OCI-LY1 (cell line): Measurements from ENCODE around the gene CDRT15L2.
"Not testable (repeated sequence)": the region's sequence is repeated elsewhere in the genome, so short reads cannot be mapped to it uniquely, and the experiment has no call there.

Experiments
- H2AFZ ChIP-seq: fragments of 200-600 bp; sonication (generic), shearing (Covaris generic); 2 replicates; pipeline ENCODE4 v1.6.0; 2014; ENCODE audit warnings: antibody characterized with exemption, mild to moderate bottlenecking, low read length
- H3F3A ChIP-seq: fragments of 200-600 bp; sonication (generic), shearing (Covaris generic); 2 replicates; pipeline ENCODE4 v1.6.0; 2014; ENCODE audit warnings: mild to moderate bottlenecking, antibody characterized with exemption, low read length, moderate library complexity; ENCODE audit not compliant: insufficient read depth
- H3K27ac ChIP-seq: fragments of 200-600 bp; sonication (generic); 2 replicates; pipeline ENCODE4 v1.5.1; 2014; ENCODE audit warnings: low read length, mixed run types, mild to moderate bottlenecking, low read depth; ENCODE audit not compliant: poor library complexity, severe bottlenecking
- H3K27me3 ChIP-seq: fragments of 200-600 bp; sonication (generic); 2 replicates; pipeline ENCODE4 v1.6.0; 2014; ENCODE audit warnings: antibody characterized with exemption, mild to moderate bottlenecking, low read length, moderate library complexity; ENCODE audit not compliant: insufficient read depth
- H3K36me3 ChIP-seq: fragments of 200-600 bp; sonication (generic); 2 replicates; pipeline ENCODE4 v1.6.1; 2014; ENCODE audit warnings: mild to moderate bottlenecking, antibody characterized with exemption, low read length, moderate library complexity, mixed read lengths; ENCODE audit not compliant: insufficient read depth
- H3K4me1 ChIP-seq: fragments of 200-600 bp; sonication (generic); 2 replicates; pipeline ENCODE4 v1.5.1; 2014; ENCODE audit warnings: mild to moderate bottlenecking, low read length, moderate library complexity; ENCODE audit not compliant: insufficient read depth, severe bottlenecking
- H3K4me2 ChIP-seq: fragments of 200-600 bp; sonication (generic), shearing (Covaris generic); 2 replicates; pipeline ENCODE4 v1.6.1; 2014; ENCODE audit warnings: low read length
- H3K4me3 ChIP-seq: fragments of 200-600 bp; sonication (generic); 2 replicates; pipeline ENCODE4 v1.5.1; 2014; ENCODE audit warnings: low read length, low read depth, mild to moderate bottlenecking, mixed read lengths; ENCODE audit not compliant: poor library complexity, severe bottlenecking
- H3K79me2 ChIP-seq: fragments of 200-600 bp; shearing (Covaris generic); 2 replicates; pipeline ENCODE4 v1.6.1; 2016; ENCODE audit warnings: mixed run types, low read length, mixed read lengths; ENCODE audit not compliant: insufficient read depth
- H3K9ac ChIP-seq: fragments of 200-600 bp; sonication (generic), shearing (Covaris generic); 2 replicates; pipeline ENCODE4 v1.6.1; 2014; ENCODE audit warnings: mild to moderate bottlenecking, low read length, mixed read lengths
- H3K9me2 ChIP-seq: fragments of 200-600 bp; sonication (generic), shearing (Covaris generic); 2 replicates; pipeline ENCODE4 v1.6.1; 2014; ENCODE audit warnings: low read depth, mild to moderate bottlenecking, low read length, mixed read lengths
- H3K9me3 ChIP-seq: fragments of 200-600 bp; shearing (Covaris generic); 2 replicates; pipeline ENCODE4 v1.6.1; 2014; ENCODE audit warnings: low read length, mixed read lengths
- H4K20me1 ChIP-seq: fragments of 200-600 bp; sonication (generic), shearing (Covaris generic); 2 replicates; pipeline ENCODE4 v1.6.0; 2016; ENCODE audit warnings: mild to moderate bottlenecking, low read length; ENCODE audit not compliant: insufficient read depth
- EZH2 ChIP-seq: fragments of 200-600 bp; sonication (generic), shearing (Covaris generic); IDR thresholded peaks from 2 replicates; pipeline ENCODE4 v1.8.0; 2017; ENCODE audit warnings: borderline replicate concordance, mixed run types, mild to moderate bottlenecking, antibody characterized with exemption, low read length, moderate library complexity, mixed read lengths
- TF ChIP-seq, protein P1 (sequence below): fragments of 200-600 bp; sonication (generic), shearing (Covaris generic); IDR thresholded peaks from 2 replicates; pipeline ENCODE4 v1.5.1; 2017; ENCODE audit warnings: mild to moderate bottlenecking, antibody characterized with exemption, low read length, moderate library complexity, mixed read lengths

CDRT15L2 gene

DNA sequence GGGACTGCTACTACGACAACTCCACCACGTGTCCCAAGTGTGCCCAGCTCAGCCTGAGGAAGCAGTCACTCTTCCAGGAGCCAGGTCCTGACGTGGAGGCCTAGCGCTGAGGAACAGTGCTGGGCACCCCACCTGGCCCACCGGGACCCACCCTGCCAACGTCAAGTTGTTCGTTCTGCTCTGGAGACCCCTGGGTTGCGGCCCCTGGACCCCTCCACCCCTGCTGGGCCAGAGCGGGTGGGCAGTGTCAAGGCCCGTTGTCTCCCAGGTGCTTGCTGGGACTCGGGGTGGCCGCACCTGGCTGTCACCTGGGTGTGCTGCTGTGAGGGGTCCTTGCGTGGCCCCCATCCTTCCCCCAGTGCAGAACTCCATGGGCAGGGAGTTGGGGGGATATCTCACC is 34.4 kb downstream of the CDRT15L2 start:
- H3K27me3 ChIP-seq, result no peaks in the 10 kb centered on the region

DNA sequence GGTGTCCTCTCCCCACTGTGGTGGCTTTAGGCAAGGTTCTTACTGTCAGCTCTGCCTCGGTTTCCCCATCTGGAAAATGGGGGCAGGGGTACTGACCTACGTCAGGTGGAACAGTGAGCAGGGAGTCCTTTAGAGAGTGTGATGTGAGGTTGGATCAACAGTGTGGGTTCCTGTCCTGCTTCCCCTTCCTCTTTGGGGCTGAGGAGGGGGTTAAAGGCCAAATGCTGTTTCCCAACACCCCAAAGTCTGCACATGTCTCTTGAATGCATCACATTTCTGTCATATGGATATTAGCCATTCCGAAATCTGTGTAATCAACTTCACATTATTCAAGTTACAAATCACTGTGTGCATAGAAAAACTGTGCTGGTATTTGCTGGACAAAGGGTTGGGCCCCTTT is 35.9 kb downstream of the CDRT15L2 start:
- not testable (repeated sequence) for H3K4me1 ChIP-seq, H3K9me3 ChIP-seq, H3K27ac ChIP-seq, H3F3A ChIP-seq, H3K9me2 ChIP-seq, H4K20me1 ChIP-seq, H3K4me3 ChIP-seq, H2AFZ ChIP-seq, H3K79me2 ChIP-seq, H3K4me2 ChIP-seq, H3K36me3 ChIP-seq, H3K27me3 ChIP-seq, H3K9ac ChIP-seq

More for the DNA sequence above, 34.4 kb downstream of the CDRT15L2 start:
- H3K9ac ChIP-seq, result no peak overlapping the region
- no peaks in the 10 kb centered on the region for H3K9me2 ChIP-seq
- no peak overlapping the region for H3K27ac ChIP-seq
- H2AFZ ChIP-seq, result no peak overlapping the region
- H3K4me2 ChIP-seq, result no peak overlapping the region
- no peaks in the 10 kb centered on the region for H3K9me3 ChIP-seq
- no peaks in the 10 kb centered on the region for H3F3A ChIP-seq
- no peaks in the 10 kb centered on the region for H3K79me2 ChIP-seq
- no peaks in the 10 kb centered on the region for H4K20me1 ChIP-seq
- no peak for TF ChIP-seq EZH2
- TF ChIP-seq, protein P1, sequence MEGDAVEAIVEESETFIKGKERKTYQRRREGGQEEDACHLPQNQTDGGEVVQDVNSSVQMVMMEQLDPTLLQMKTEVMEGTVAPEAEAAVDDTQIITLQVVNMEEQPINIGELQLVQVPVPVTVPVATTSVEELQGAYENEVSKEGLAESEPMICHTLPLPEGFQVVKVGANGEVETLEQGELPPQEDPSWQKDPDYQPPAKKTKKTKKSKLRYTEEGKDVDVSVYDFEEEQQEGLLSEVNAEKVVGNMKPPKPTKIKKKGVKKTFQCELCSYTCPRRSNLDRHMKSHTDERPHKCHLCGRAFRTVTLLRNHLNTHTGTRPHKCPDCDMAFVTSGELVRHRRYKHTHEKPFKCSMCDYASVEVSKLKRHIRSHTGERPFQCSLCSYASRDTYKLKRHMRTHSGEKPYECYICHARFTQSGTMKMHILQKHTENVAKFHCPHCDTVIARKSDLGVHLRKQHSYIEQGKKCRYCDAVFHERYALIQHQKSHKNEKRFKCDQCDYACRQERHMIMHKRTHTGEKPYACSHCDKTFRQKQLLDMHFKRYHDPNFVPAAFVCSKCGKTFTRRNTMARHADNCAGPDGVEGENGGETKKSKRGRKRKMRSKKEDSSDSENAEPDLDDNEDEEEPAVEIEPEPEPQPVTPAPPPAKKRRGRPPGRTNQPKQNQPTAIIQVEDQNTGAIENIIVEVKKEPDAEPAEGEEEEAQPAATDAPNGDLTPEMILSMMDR, result no peak
- H3K4me1 ChIP-seq, result no peaks in the 10 kb centered on the region
- H3K36me3 ChIP-seq, result no peaks in the 10 kb centered on the region
- no peak overlapping the region for H3K4me3 ChIP-seq
